Activated naive CD8-positive, alpha-beta T cell treated with anti-CD3 and anti-CD28 coated beads, Interleukin-2, amount 50 U/mL, for 16 hours (primary cell): ENCODE results near the gene PLEKHG1.

Experiments
- DNase-seq: peaks from one replicate; pipeline ENCODE4 v3.0.0-alpha.2; 2020; ENCODE audit warnings: low read depth, low spot score

Gene PLEKHG1

DNA sequence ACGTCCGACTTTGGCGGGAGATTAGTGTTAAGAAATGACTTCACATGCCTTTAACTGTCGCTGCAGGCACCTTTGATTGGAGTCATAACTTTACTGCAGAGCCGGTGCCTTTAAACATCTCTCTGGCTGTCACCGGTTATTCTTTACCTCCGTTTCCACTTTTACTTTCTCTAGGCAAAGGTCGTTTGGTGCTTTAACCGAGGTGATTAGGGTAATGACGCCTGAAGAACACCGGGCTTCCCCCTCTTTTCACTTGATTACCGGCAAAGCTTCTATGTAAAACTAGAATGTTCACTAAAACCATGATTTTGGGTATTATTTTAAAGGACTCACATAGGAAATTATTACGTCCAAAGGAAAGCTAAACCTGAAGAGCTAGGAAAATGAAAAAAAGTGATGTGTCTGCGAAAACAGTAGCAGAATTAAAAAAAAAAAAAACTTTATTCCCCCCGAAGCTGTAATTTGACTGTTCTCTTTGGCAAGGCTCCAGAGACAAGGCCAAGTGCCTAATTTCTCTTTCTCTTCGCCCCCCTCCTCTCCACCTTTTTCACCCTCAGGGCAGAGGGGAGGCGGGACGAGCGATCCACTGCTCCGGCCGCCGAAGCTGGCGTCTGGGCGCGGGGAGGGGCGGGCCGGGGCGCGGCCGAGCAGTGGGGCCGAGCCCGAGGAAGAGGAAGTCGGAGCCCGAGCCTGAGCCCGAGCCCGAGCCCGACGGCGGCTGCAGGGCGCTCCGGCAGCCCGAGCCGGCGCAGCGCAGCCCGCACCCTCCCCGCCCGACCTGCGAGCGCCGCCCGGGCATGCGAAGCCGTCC is at the start of gene PLEKHG1:
Gene PLEKHG1, plus strand, starts transcription at position 687 of the 811 bp plus-strand sequence. CDS start 133,797 bp downstream, outside the sequence.
- DNase-seq = no peak

GRCh38 chr6:150550244-150550643 is 49.4 kb upstream of the PLEKHG1 start:
- no peak for DNase-seq

- no peak for DNase-seq
Observed at GRCh38 chr6:150557043-150557599, 42.6 kb upstream of the PLEKHG1 start.

- DNase-seq = no peak
Observed at GRCh38 chr6:150560004-150560883, 39.4 kb upstream of the PLEKHG1 start.

- no peak for DNase-seq
Observed at GRCh38 chr6:150560884-150561219, 38.8 kb upstream of the PLEKHG1 start.

- DNase-seq = no peak
Observed at GRCh38 chr6:150565945-150566344, 33.7 kb upstream of the PLEKHG1 start.

GRCh38 chr6:150566486-150566885 is 33.2 kb upstream of the PLEKHG1 start:
- no peak for DNase-seq

GRCh38 chr6:150567380-150567779 is 32.3 kb upstream of the PLEKHG1 start:
- no peak for DNase-seq

DNA sequence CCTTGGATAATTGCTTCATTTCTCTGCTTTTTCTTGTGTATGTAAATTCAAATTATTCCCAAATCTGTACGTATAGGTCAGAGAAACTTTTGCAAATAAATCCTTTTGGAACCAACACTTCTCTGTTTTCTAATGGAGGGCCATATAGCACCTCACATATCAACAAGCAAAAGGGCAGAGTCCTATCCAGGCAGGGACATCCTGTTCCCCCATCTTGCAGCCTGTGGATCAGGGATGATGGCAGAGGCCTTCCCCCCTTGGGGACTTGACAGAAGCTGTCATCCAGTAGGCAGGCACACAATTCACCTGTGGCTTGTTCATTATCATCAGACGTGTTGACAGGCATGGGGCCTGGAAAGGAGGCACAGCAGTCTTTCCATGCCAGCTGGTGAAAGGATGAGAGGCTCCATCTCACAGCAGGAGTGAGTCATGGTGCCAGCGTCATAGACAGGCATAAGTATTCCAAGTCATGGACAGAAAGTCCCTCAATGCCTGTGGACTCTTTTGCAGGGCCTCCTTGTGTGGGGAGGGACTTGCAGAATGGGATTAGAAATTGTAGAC is 31.8 kb upstream of the PLEKHG1 start:
- DNase-seq = no peak

DNA sequence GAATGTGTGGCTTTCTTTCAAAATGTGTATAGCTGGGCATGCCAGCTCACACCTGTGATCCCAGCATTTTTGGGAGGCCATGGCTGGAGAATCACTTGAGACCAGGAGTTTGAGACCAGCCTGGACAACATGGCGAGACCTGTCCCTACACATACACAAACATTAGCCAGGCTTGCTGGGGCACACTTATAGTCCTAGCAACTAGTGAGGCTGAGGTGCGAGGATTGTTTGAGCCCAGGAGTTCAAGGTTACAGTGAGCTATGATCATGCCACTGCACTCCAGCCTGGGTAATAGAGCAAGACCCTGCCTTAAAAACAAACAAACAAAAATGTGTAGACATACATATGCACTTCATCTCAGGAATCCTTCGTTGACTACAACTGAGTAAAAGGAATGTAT is 31.1 kb upstream of the PLEKHG1 start:
- DNase-seq = no peak

DNA sequence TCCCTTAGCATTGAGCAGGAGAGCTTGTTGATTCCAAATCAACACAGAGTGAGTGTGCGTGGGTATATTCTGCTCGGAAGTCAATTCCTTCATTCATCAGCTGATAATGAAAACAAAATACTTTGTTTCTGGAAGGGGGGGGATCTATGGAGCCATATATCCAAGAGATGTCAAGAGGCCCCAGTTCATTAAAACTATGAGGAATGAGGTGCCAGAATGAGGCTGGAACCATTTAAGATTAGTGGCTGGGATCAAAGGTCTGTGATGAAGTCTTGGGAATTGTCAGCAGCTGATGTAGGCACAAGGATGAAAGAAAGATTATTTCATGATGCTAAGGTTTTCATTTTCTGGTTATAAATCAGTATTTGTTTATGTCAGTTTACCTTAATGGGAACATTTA is 30.5 kb upstream of the PLEKHG1 start:
- no peak for DNase-seq

- no peak for DNase-seq
Observed at GRCh38 chr6:150573041-150573681, 26.5 kb upstream of the PLEKHG1 start.

GRCh38 chr6:150575836-150576235 is 23.8 kb upstream of the PLEKHG1 start:
- no peak for DNase-seq

DNA sequence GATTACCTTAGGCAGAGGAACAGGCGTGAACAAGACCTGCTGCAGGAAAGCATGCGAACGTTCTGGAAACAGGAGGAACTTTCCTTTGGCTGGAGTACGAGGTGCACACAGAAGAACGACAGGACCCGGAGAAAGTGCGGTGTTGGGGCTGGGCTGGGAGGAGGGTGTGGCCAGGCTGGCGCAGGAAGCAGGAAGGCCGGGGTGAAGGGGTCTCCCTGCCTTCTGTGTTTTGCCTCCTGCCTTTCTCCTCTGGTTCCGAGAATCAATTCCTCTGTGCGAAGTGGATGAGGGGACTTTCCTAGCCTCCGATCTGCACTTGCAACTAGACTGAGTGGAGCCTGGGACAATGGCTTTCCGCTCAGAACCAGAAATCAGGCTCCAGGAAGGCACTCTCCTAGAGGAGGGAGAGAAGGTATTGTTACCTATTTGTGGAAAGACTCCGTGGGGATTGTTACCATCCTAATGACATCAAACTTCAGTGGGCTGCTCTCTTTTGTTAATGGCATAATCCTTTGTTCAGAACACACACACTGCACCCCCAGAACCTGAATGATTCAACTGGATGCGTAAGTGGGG is 22.9 kb upstream of the PLEKHG1 start:
- no peak for DNase-seq

- no peak for DNase-seq
Observed at GRCh38 chr6:150579611-150580010, 20.1 kb upstream of the PLEKHG1 start.

GRCh38 chr6:150580489-150580888 is 19.2 kb upstream of the PLEKHG1 start:
- DNase-seq = no peak

GRCh38 chr6:150584065-150584464 is 15.6 kb upstream of the PLEKHG1 start:
- no peak for DNase-seq

GRCh38 chr6:150584596-150584995 is 15.1 kb upstream of the PLEKHG1 start:
- no peak for DNase-seq

DNA sequence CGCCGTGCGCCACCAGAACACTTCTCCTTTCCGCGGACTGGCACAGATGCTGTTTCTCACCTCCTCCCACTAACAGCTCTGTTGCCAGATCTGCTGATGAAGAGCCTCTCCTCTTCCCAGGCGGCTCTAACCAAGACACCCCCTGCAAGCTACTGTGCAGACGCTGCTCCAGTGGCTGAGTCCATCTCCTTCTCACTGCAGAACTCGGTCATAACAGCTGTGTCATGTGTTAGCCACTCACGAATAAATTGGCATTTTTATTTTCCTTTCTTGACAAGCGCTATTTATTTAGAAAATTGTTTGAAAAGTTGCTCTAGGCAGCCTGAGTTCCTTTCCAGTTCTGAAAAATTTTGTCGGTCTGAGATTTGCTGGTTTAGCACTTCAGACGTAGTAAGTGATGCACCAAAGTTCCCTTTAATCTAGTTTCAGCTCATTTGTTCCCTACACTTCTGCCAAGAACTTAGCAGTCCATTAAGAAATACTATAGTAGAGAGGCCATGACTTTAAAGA is 12.8 kb upstream of the PLEKHG1 start:
- no peak for DNase-seq

DNA sequence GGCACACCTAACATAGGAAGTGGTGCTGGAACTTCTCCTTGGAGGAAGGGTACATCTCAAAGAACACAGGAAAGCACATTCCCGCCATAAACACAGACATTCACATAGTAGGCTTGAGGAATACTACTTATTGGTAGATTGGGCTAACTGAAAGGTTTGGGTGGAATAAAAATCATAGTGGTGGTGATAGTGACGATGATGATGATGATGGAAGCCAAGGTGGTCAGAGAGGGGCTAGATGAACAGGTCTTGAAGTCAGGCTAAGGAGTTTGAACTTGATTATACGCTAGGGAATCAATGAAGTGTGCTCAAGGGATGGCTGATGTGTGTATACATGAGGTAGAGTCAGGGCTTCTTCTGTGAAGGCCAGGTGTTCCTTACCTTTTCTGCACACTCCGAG is 12.0 kb upstream of the PLEKHG1 start:
- no peak for DNase-seq

- no peak for DNase-seq
Observed at GRCh38 chr6:150588888-150589499, 10.7 kb upstream of the PLEKHG1 start.
